AG09309 (cell line): Measurements from ENCODE around the gene TGOLN2.

ENCODE experiments used
- DNase-seq: peaks from one replicate; pipeline ENCODE4 v3.0.0-alpha.2; 2010; ENCODE audit warnings: low read depth
- H3K4me3 ChIP-seq: 2 replicates; pipeline ENCODE4 v1.5.1; 2011; ENCODE audit warnings: mild to moderate bottlenecking, low read depth, low read length, moderate library complexity; ENCODE audit not compliant: control insufficient read depth
- CTCF ChIP-seq: IDR thresholded peaks from 2 replicates; pipeline ENCODE4 v1.5.1; 2011; ENCODE audit warnings: mild to moderate bottlenecking, low read depth, low read length, inconsistent platforms; ENCODE audit not compliant: insufficient read depth, control insufficient read depth; ENCODE audit errors: missing control alignments

The TGOLN2 gene

GRCh38 chr2:85286918-85287317 lies 40.9 kb downstream of the TGOLN2 start:
- H3K4me3 ChIP-seq = no peak overlapping the region
- no peak for DNase-seq
- no peak for TF ChIP-seq CTCF

- no peak for DNase-seq
- H3K4me3 ChIP-seq = no peak overlapping the region
- no peak for TF ChIP-seq CTCF
Observed at GRCh38 chr2:85283641-85284040, 44.1 kb downstream of the TGOLN2 start.

GRCh38 chr2:85282914-85283313 lies 44.9 kb downstream of the TGOLN2 start:
- H3K4me3 ChIP-seq = no peak overlapping the region
- DNase-seq = no peak
- TF ChIP-seq CTCF = no peak

- H3K4me3 ChIP-seq = no peak overlapping the region
- DNase-seq = no peak
- no peak for TF ChIP-seq CTCF
Observed at GRCh38 chr2:85281553-85281952, 46.2 kb downstream of the TGOLN2 start.

GRCh38 chr2:85278361-85278760 lies 49.4 kb downstream of the TGOLN2 start:
- TF ChIP-seq CTCF = no peak
- H3K4me3 ChIP-seq = no peak overlapping the region
- DNase-seq = peak; percentile 52

GRCh38 chr2:85277416-85278158 lies 50.2 kb downstream of the TGOLN2 start:
- no peak for TF ChIP-seq CTCF
- H3K4me3 ChIP-seq = no peak overlapping the region; the same call in 1 of the 2 replicates
- DNase-seq = peak; percentile 57
